ENCODE data around the gene KLF3. TPM values are rescaled to one million over a fixed set of nuclear protein-coding genes. Genes with fewer than 3 reads are reported as not detected.

The KLF3 gene
- total and polyA plus RNA-seq, 11 donors: 7.4 to 36.4 (median 20.8) TPM

- peaks cover 0 to 62% (median 40%) of the 10 kb centered on the region in 12 donors for H3K4me1 ChIP-seq
- H3K36me3 ChIP-seq: peaks cover 0 to 100% (median 96%) of the 10 kb centered on the region in 9 donors
- no peaks in the 10 kb centered on the region for H3K9me3 ChIP-seq
- peak overlapping the region in 1 of 12 donors; percentile 16 for H3K27ac ChIP-seq
- DNase-seq: no peak
- H3K27me3 ChIP-seq: no peaks in the 10 kb centered on the region
- H3K4me3 ChIP-seq: no peak overlapping the region
- intact Hi-C loops (cut with DNase I): no loop called here
- no peak for ATAC-seq
- no peak for TF ChIP-seq CTCF (IDR thresholded peaks at IDR 0.05)
- no peak for TF ChIP-seq POLR2A (IDR thresholded peaks at IDR 0.05)
These were observed 29.6 kb downstream of the KLF3 start for GRCh38 chr4:38693569-38693968.

DNA sequence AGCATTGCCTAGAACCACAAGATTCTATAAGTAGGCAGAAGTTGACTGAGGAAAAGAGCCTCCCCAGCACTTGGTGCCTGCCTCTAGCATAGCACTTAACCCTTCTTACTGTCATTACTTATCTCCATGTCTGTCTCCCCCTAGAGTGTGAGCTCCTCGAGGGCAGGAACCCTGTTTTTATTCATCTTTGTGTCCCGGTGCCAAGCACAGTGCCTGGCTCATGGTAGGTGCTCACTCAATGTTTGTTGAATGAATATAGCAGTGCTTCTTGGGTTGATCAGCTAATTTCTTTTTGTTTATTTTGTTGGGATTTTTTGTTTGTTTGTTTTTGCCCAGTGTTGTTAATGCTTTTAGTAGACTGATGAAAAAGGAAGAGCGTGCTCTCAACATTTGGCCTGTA is 30.3 kb downstream of the KLF3 start:
- Histone ChIP-seq H3K27me3 (no peaks in the 10 kb centered on the region), H3K36me3 (peaks cover 0 to 100% (median 96%) of the 10 kb centered on the region in 9 donors), H3K27ac (no peak overlapping the region), H3K9me3 (no peaks in the 10 kb centered on the region), H3K4me3 (no peak overlapping the region), H3K4me1 (peaks cover 0 to 55% (median 33%) of the 10 kb centered on the region in 12 donors)
- ATAC-seq (no peak), DNase-seq (no peak)
- WGBS, 4 donors: 85 to 94% (median 89%) methylated on average over 3 of the region's 3 CpGs
- no peak for TF ChIP-seq CTCF (IDR thresholded peaks at IDR 0.05)
- no peak for TF ChIP-seq POLR2A (IDR thresholded peaks at IDR 0.05)
- intact Hi-C loops (cut with DNase I): no loop called here

DNA sequence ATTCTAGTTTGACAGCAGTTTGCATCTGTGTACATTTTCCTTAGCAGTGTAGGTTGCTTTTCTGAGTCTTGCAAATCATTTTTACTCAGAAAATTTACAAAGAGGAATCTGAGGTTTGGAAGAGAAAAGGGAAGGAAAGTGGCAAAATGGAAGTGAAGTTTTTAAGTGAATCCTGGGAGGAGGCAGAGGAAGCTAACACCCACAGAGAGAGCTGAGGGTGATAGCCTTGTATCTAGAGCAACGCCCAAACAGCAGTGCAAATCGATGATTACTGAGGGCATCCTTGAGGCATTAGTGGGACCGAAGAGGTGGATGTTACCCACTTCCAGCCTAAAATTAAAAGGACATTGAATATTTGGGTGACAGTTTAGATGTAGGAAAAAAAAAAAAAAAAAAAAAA is 31.8 kb downstream of the KLF3 start:
- intact Hi-C loops (cut with DNase I): no loop called here

DNA sequence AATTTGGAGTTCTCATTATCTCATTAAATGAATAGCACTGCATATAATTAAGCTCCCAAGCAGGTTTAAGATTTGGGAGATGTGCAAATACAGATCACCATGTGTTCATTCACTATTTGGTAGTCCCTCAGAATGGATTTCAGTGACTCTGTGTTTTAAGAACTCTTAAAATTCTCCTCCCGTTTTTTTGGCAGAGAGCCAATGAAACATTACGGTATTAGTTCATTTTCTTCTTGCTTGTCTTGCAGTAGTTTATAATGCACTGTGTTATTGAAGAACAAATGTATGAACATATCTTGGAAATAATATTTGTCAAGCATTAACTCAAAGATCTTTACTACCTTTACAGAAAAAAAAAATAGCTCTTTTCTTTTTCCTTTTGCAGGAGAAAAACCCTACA is 32.7 kb downstream of the KLF3 start:
- peaks cover 0 to 38% (median 22%) of the 10 kb centered on the region in 12 donors for H3K4me1 ChIP-seq
- DNase-seq (no peak), ATAC-seq (no peak)
- WGBS, 4 donors: 5 to 18% (median 12%) methylated on average over 2 of the region's 2 CpGs
- H3K27me3 ChIP-seq: no peaks in the 10 kb centered on the region
- H3K36me3 ChIP-seq: peaks cover 0 to 85% (median 73%) of the 10 kb centered on the region in 9 donors
- H3K4me3 ChIP-seq: no peak overlapping the region
- H3K9me3 ChIP-seq: no peaks in the 10 kb centered on the region
- intact Hi-C loops (cut with DNase I): no loop called here
- H3K27ac ChIP-seq: peak overlapping the region in 3 of 12 donors; percentile 6 to 37 (median 33)
- TF ChIP-seq POLR2A (IDR thresholded peaks at IDR 0.05) (no peak), CTCF (IDR thresholded peaks at IDR 0.05) (no peak)

More for the DNA sequence above, 31.8 kb downstream of the KLF3 start:
- peaks cover 0 to 94% (median 82%) of the 10 kb centered on the region in 9 donors for H3K36me3 ChIP-seq
- H3K4me1 ChIP-seq: peaks cover 0 to 46% (median 31%) of the 10 kb centered on the region in 12 donors
- no peak overlapping the region for H3K4me3 ChIP-seq
- TF ChIP-seq POLR2A (IDR thresholded peaks at IDR 0.05): no peak
- TF ChIP-seq CTCF (IDR thresholded peaks at IDR 0.05): no peak
- WGBS, 4 donors: 69 to 74% (median 72%) methylated on average over 3 of the region's 3 CpGs
- peak overlapping the region in 2 of 12 donors; percentile 34 to 37 for H3K27ac ChIP-seq
- H3K9me3 ChIP-seq: no peaks in the 10 kb centered on the region
- DNase-seq (no peak), ATAC-seq (no peak)
- no peaks in the 10 kb centered on the region for H3K27me3 ChIP-seq

Measured in heart left ventricle (tissue), 16 donors.